Stimulated activated CD8-positive, alpha-beta memory T cell treated with anti-CD3 and anti-CD28 coated beads, Interleukin-7, amount 100 ng/mL, for 1 hour (primary cell): ENCODE data around the gene NCKAP5.

ENCODE experiments used
- DNase-seq, 2 donors: peaks; one replicate each; pipeline ENCODE4 v3.0.0-alpha.2; 2020; ENCODE audit warnings: low read depth in 2 of 2

NCKAP5 gene

DNA sequence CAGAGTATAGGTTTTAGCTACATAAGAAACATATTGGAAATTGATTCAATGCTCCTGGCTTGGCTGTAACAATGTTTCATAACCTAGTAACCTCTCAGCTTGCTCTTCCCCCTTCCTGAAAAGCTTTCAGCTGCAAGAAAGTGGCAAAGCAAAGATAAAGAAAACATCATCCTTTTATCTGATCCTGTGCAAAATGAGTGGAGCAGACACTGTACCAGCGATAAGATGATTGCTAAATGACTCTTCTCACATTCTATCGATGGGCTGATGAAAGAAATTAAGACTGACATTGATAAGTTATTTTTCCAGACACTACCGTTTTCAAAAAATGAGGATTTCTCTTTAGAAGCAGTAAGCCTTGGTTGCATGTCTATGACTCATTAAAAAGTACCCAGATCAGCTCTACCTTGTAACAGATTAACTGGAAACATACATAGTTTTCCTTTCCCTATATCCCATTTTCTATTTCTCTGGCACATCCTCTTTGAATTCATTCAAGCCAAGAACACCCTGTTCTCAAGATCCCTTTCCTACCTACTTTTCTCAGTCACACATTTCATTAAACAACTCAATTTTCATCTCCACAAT is 811.2 kb downstream of the NCKAP5 start:
- no peak for DNase-seq

- DNase-seq = no peak
Measured at GRCh38 chr2:132754867-132755472, 813.3 kb downstream of the NCKAP5 start.

- no peak for DNase-seq
Measured at GRCh38 chr2:132754392-132754791, 813.9 kb downstream of the NCKAP5 start.

DNA sequence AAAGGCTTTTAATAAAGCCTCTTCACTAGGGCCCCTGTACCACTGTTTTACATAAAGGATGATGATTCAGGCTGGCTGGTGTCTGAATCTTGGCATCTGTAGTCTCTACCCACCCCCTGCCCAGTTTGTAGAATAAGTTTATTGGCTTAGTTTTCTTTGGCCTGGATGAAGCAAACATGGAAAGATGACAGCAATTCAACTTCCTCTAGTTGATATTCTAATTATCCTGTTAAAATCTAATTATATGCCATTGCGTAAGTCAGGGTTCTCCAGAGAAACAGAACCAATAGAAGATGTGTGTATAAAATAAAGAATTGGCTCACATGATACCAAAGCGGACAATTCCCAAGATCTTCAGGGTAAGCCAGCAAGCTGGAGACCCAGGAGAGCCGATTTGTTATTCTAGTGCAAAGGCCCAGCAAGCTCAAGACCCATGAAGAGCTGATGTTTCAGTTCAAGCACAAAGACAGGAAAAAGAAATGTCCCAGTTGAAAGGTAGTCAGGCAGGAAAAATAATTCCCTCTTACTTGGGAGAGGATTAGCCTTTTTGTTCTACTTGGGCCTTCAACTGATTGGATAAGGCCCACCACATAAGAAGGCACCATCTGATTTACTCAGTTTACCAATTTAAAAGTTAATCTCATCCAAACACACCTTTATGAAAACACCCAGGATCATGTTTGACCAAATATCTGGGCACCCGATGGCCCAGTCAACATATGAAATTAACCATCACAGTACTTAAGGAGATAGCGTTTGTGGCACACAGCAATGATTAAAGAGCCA is 815.6 kb downstream of the NCKAP5 start:
- DNase-seq = no peak

- DNase-seq = no peak
Measured at GRCh38 chr2:132751836-132752235, 816.4 kb downstream of the NCKAP5 start.

GRCh38 chr2:132750606-132751005 is 817.7 kb downstream of the NCKAP5 start:
- DNase-seq = no peak

GRCh38 chr2:132747046-132747445 is 821.2 kb downstream of the NCKAP5 start:
- no peak for DNase-seq

GRCh38 chr2:132741754-132742153 is 826.5 kb downstream of the NCKAP5 start:
- no peak for DNase-seq

- no peak for DNase-seq
Measured at GRCh38 chr2:132740081-132740720, 828.1 kb downstream of the NCKAP5 start.

- no peak for DNase-seq
Measured at GRCh38 chr2:132738223-132738622, 830.0 kb downstream of the NCKAP5 start.

GRCh38 chr2:132736059-132736458 is 832.2 kb downstream of the NCKAP5 start:
- DNase-seq = no peak

DNA sequence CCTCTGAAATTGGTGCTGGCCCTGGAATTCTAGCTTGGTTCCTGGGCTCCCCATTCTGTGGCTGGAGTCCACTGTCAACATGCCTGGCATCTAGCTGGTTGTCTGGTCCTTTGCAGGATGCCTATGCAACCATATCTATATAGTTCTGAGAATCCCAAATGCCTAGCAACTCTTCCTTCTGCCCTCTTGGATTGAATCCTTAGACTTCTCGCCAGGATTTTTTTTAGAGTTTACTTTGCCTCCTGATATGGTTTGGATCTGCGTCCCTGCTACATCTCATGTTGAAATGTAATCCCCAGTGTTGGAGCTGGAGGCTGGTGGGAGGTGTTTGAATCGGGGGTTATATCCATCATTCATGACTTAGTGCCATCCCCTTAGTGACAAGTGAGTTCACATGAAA is 833.3 kb downstream of the NCKAP5 start:
- DNase-seq = no peak

GRCh38 chr2:132733094-132733493 is 835.2 kb downstream of the NCKAP5 start:
- no peak for DNase-seq

DNA sequence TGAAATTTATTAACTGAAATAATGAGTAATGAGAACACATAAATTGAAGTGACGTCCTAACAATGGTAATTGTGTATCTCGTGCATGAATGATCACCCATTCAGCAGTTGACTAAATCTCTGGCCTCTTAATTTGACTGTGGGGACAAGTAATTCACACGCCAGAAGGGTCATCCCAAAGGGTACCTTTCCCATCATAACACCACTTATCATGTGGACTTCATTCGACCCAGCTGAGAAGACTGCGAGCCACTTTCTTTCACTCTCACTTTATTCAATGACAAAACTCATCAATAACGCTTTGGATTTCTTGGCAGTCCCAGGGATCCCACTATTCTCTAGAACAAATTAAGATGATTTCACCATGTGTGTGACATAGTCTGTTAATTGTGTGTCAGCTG is 835.6 kb downstream of the NCKAP5 start:
- DNase-seq = no peak

DNA sequence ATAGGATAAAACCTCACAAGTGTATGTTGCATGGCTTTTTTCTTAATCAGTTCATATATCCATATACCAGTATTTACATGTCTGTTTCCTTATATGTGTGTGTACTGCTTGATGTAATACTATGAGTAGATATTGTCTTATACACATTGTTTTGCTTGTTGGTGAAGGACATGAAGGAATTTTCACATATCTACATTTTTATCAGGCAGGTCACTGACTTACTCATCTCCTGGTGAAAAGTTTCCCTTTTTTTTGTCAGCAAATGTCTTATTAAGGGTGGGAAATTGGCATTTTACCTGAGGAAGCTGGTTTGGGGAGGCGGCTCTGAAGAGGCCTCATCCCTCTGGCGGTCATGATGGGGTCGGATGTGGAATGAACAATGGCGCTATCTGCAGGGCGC is 836.8 kb downstream of the NCKAP5 start:
- DNase-seq = no peak

GRCh38 chr2:132730611-132731010 is 837.7 kb downstream of the NCKAP5 start:
- DNase-seq = no peak

DNA sequence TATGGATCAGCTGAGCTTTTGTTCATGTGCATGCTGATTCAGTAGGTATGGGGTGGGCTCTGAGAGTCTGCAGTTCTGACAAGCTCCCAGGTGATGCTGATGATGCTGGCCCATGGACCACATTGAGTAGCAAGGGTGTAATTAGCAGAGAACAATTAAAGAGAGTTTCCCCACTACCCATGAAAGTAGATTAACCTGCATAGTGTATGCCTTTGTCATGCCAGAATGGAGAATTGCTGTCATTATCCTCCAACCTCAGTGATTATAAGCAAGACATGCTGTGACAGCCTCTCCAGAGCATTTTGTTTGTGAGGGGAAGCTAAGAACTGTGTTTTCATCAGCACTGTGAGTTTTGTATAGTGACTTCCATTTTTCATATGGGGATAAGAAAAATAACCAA is 838.7 kb downstream of the NCKAP5 start:
- no peak for DNase-seq

- DNase-seq = no peak
Measured at GRCh38 chr2:132726155-132726554, 842.1 kb downstream of the NCKAP5 start.

DNA sequence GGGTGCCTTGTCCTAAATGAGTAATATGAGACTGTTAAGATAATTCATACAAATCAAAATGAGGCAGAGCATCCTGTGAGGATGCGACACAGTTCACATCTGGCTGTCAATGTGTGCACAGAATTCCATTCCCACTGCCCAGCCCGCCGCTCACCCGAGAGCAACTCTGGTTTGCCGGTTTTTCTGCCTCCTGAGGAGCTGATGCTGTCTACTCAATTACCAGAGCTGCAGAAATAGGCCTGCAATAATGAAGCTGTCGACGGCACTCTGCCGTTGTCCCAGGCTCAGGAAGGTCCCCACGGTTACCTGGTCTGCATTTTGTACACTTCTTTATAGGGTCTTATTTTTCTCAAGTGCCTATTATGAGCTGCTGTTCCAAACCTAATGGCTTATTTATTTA is 842.5 kb downstream of the NCKAP5 start:
- DNase-seq = no peak

- DNase-seq = no peak
Measured at GRCh38 chr2:132725148-132725547, 843.1 kb downstream of the NCKAP5 start.

DNA sequence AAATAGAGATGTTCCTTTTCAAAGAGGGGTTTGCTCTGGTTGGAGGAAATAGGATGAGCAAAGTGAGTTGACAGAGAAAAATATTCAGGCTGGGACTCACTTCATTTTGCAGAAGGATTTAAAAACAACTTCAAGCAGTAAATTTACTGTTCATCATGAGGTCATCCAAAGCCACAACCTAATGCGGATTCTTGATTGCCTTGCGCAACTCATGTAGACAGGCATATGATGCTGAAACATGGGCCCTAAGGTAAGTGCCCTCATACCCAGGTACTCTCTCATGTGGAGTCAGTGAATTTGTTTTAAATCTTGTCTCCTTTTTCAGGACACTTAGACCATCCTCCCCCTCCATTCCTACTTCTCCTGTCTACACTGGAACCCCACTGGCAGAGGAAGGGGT is 846.3 kb downstream of the NCKAP5 start:
- DNase-seq = no peak

DNA sequence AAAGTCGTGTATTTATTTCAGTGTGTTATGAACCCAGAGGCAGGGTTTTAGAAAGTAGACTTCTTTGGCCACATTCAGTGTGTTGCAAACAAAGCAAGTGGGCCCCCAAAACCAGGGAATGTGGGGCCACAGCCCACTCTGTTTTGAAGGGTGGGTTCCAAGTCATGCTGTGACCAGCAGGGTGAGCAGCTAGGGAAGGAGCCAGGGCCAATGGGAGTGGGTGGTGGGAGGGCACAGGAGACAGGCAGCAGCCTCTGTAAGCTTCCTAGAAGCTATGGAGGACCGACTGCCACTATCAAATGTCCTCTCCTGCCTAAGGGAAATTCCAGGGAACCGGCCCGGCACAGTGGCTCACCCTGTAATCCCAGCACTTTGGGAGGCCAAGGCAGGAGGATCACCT is 847.9 kb downstream of the NCKAP5 start:
- DNase-seq = no peak

- DNase-seq = no peak
Measured at GRCh38 chr2:132719480-132719879, 848.8 kb downstream of the NCKAP5 start.
